Loucy (cell line): ENCODE results near the gene R3HDM1.

Source experiments
- CTCF ChIP-seq: fragments of 200-600 bp; sonication (generic); conservative IDR thresholded peaks from 2 replicates; pipeline ENCODE4 v1.5.1; 2014; ENCODE audit warnings: mild to moderate bottlenecking, antibody characterized with exemption, low read length
- EZH2phosphoT487 ChIP-seq: fragments of 200-600 bp; IDR thresholded peaks from 2 replicates; pipeline ENCODE4 v1.6.1; 2018; ENCODE audit warnings: antibody characterized with exemption, mild to moderate bottlenecking, moderate library complexity, borderline replicate concordance

GRCh38 chr2:135637456-135638087 lies 106.3 kb downstream of the R3HDM1 start:
- no peak for TF ChIP-seq CTCF
- TF ChIP-seq EZH2phosphoT487, result no peak
